ENCODE measurements around the gene ATP2A3.

DNA sequence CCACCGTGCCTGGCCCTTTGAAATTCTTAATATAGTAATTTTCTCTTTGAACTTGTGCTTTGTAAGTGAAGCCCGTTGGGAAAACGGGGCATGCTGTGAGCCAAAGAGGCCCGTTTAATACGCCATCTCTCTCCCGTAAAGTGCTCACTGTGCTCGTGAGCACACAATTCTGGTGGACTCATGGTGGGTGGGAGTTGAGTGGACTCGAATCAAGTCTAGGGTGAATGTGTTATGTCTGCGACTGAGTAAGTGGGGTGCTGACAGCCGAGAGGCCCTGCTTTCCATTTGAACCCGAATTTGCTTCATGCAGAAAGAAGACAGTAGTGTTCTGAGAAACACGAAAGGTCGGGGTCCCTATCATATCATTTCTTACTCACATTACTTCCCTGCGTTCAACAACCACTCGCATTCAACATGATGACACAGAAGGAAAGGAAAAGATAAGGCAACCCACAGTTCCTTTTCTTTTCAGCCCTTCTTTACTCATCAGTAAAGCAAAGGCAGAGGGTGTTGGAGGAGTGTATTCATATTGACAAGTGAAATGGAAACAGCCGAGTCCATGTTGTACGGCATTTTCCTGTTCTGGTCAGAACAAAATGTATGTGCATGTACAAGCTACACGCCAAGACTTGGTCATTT is 4.8 kb upstream of the ATP2A3 start:
- TF ChIP-seq CTCF (IDR thresholded peaks at IDR 0.05; ENCODE audit: low read length) (no peak), EZH2 (IDR thresholded peaks at IDR 0.05; ENCODE audit: borderline replicate concordance, low read length) (no peak)

Measured in OCI-LY1 (cell line).